ENCODE results near the gene CYBC1.

- TF ChIP-seq POLR2A (IDR thresholded peaks at IDR 0.05) (peak; percentile 99 to 100), CTCF (IDR thresholded peaks at IDR 0.05 in 4 of 5, conservative IDR thresholded peaks at IDR 0.05 in 1 of 5) (no peak)
Observed at GRCh38 chr17:82458179-82458884, 7.8 kb upstream of the CYBC1 start, which contains the start of gene NARF.
